K562 (cell line): ENCODE measurements around the gene HPX. TPM values are rescaled to one million over a fixed set of nuclear protein-coding genes. Genes with fewer than 3 reads are reported as not detected.

Experiments used
- ATAC-seq: fragments of 200-7000 bp; cut with Tn5 transposase; 3 replicates; pipeline ENCODE4 v1.9.1; 2020; ENCODE audit warnings: moderate library complexity
- BruUV-seq: library from RNA; stranded (reverse); fragments of 400-500 nt; replicated peaks from 2 replicates; lab custom pipeline; 2021; lab: Mats Ljungman, UMichigan
- CTCF ChIA-PET: fragments of 300-600 bp; formaldehyde crosslinking; extraction: SDS; loops from one replicate; lab custom pipeline; 2021; ENCODE audit warnings: low intra/inter-chr PET ratio; lab: Yijun Ruan, JAX
- POLR2A ChIA-PET: fragments of 300-600, 350-650 bp; sonication (Branson Sonifier 250); formaldehyde crosslinking; extraction: SDS; loops from one replicate; lab custom pipeline; 2021; ENCODE audit warnings: antibody characterized with exemption, inconsistent platforms; lab: Yijun Ruan, JAX
- DNase-seq, 4 experiments: peaks; one replicate each; pipeline versions ENCODE4 v3.0.0 to v3.0.0-alpha.2; 2011 to 2018; ENCODE audit warnings: low spot score in 3 of 4, mixed read lengths in 3 of 4; ENCODE audit errors: extremely low read depth in 1 of 4
- FAIRE-seq: peaks from 2 replicates; lab custom pipeline; 2011; peaks lifted over from hg19 to GRCh38; lab: Jason Lieb, UNC
- H2AFZ ChIP-seq: 2 replicates; pipeline ENCODE4 v1.6.0; 2011; ENCODE audit warnings: low read depth, low read length, control low read depth, inconsistent platforms
- H3K27ac ChIP-seq: fragments of 200-600 bp; 3 replicates; pipeline ENCODE4 v1.8.0; 2011; ENCODE audit warnings: low read depth, mild to moderate bottlenecking, control low read depth, inconsistent platforms, low read length, moderate library complexity, mixed read lengths; ENCODE audit errors: extremely low read depth
- H3K27me3 ChIP-seq, 2 experiments: fragments of 300-600 bp in 1 of 2; 2 replicates in 1 of 2; 3 replicates in 1 of 2; pipeline versions ENCODE4 v1.6.0 to v1.8.0; 2011; ENCODE audit warnings: inconsistent platforms in 2 of 2, low read length in 2 of 2, mild to moderate bottlenecking in 1 of 2, mixed read lengths in 1 of 2, moderate library complexity in 1 of 2; ENCODE audit not compliant: control insufficient read depth in 2 of 2, insufficient read depth in 2 of 2
- H3K36me3 ChIP-seq: fragments of 300-600 bp; 3 replicates; pipeline ENCODE4 v1.8.0; 2011; ENCODE audit warnings: mild to moderate bottlenecking, low read length, inconsistent platforms; ENCODE audit not compliant: control insufficient read depth, insufficient read depth
- H3K4me1 ChIP-seq, 2 experiments: fragments of 200-600 bp in 1 of 2; replicated peaks in 1 of 2; 2 replicates in 1 of 2; 3 replicates in 1 of 2; pipeline versions ENCODE4 v1.5.1 to v1.8.0; 2011; ENCODE audit warnings: inconsistent platforms in 2 of 2, low read length in 2 of 2, mild to moderate bottlenecking in 1 of 2, mixed read lengths in 1 of 2, moderate library complexity in 1 of 2; ENCODE audit not compliant: control insufficient read depth in 2 of 2, insufficient read depth in 2 of 2
- H3K4me2 ChIP-seq: 2 replicates; pipeline ENCODE4 v1.6.1; 2011; ENCODE audit warnings: low read length, control low read depth, inconsistent platforms, mixed read lengths; ENCODE audit not compliant: insufficient read depth
- H3K4me3 ChIP-seq: fragments of 200-600 bp; sonication (generic), shearing (Covaris generic); 2 replicates; pipeline ENCODE4 v1.5.1; 2016; ENCODE audit warnings: control low read depth, inconsistent platforms
- H3K79me2 ChIP-seq: fragments of 200-600 bp; 3 replicates; pipeline ENCODE4 v1.8.0; 2011; ENCODE audit warnings: low read length, inconsistent platforms; ENCODE audit not compliant: control insufficient read depth, insufficient read depth
- H3K9ac ChIP-seq, 2 experiments: 2 replicates each; pipeline versions ENCODE4 v1.6.0 to v1.6.1; 2011; ENCODE audit warnings: low read depth in 2 of 2, low read length in 2 of 2, control low read depth in 1 of 2, inconsistent platforms in 1 of 2, mild to moderate bottlenecking in 1 of 2, mixed read lengths in 1 of 2; ENCODE audit not compliant: insufficient read depth in 1 of 2
- H3K9me1 ChIP-seq: one replicate; pipeline ENCODE4 v1.6.0; 2011; ENCODE audit warnings: inconsistent platforms, mild to moderate bottlenecking, low read length, moderate library complexity; ENCODE audit not compliant: control insufficient read depth, insufficient read depth
- H3K9me3 ChIP-seq: replicated peaks from 2 replicates; pipeline ENCODE4 v1.5.1; 2011; ENCODE audit warnings: low read depth, low read length, inconsistent platforms; ENCODE audit not compliant: control insufficient read depth, insufficient read depth
- H4K20me1 ChIP-seq: replicated peaks from 2 replicates; pipeline ENCODE4 v1.6.1; 2011; ENCODE audit warnings: low read length, inconsistent platforms, mixed read lengths; ENCODE audit not compliant: control insufficient read depth, insufficient read depth
- BCOR ChIP-seq: fragments of 450-650 bp; IDR thresholded peaks from 2 replicates; pipeline ENCODE4 v1.6.1; 2016
- BRCA1 ChIP-seq, 2 experiments: fragments of 450-650 bp in 1 of 2; sonication (generic) in 1 of 2; formaldehyde crosslinking in 1 of 2; IDR thresholded peaks; 2 replicates each; pipeline versions ENCODE4 v1.5.0 to v1.6.1; 2017 to 2020; ENCODE audit warnings: mild to moderate bottlenecking in 1 of 2, missing genetic modification reagents in 1 of 2
- DNMT1 ChIP-seq: fragments of 450-650 bp; IDR thresholded peaks from 2 replicates; pipeline ENCODE4 v1.6.1; 2016; ENCODE audit warnings: antibody characterized with exemption, mild to moderate bottlenecking
- EHMT2 ChIP-seq: fragments of 450-650 bp; IDR thresholded peaks from 2 replicates; pipeline ENCODE4 v1.6.1; 2018; ENCODE audit warnings: antibody characterized with exemption
- HCFC1 ChIP-seq: IDR thresholded peaks from 2 replicates; pipeline ENCODE4 v1.6.1; 2012; ENCODE audit warnings: low read depth, low read length, improper control_type of control experiment
- HIVEP1 ChIP-seq: fragments of 250-450 bp; sonication (Bioruptor Pico); IDR thresholded peaks from 2 replicates; pipeline ENCODE4 v1.4.0; 2020; ENCODE audit warnings: mild to moderate bottlenecking
- HMG20B ChIP-seq: fragments of 250-450 bp; sonication (Bioruptor Pico); IDR thresholded peaks from 2 replicates; pipeline ENCODE4 v1.5.0; 2021; ENCODE audit warnings: mild to moderate bottlenecking
- KLF16 ChIP-seq: IDR thresholded peaks from 2 replicates; pipeline ENCODE4 v1.6.1; 2016; ENCODE audit warnings: antibody characterized with exemption
- LARP7 ChIP-seq: fragments of 450-650 bp; IDR thresholded peaks from 2 replicates; pipeline ENCODE4 v1.6.1; 2016
- MAZ ChIP-seq, 2 experiments: fragments of 450-650 bp in 1 of 2; sonication (generic) in 1 of 2; formaldehyde crosslinking; IDR thresholded peaks in 1 of 2; conservative IDR thresholded peaks in 1 of 2; 2 replicates each; pipeline versions ENCODE4 v1.4.0 to v1.5.0; 2020; ENCODE audit warnings: mild to moderate bottlenecking in 1 of 2, missing genetic modification reagents in 1 of 2
- NRF1 ChIP-seq, 2 experiments: fragments of 450-650 bp; IDR thresholded peaks in 1 of 2; conservative IDR thresholded peaks in 1 of 2; 2 replicates each; pipeline ENCODE4 v1.6.1; 2014; ENCODE audit warnings: mild to moderate bottlenecking in 2 of 2
- SIN3B ChIP-seq: fragments of 450-650 bp; IDR thresholded peaks from 2 replicates; pipeline ENCODE4 v1.6.1; 2017; ENCODE audit warnings: low read depth, mild to moderate bottlenecking, moderate library complexity
- ZZZ3 ChIP-seq: fragments of 450-650 bp; IDR thresholded peaks from 2 replicates; pipeline ENCODE4 v1.6.1; 2016; ENCODE audit warnings: antibody characterized with exemption, mild to moderate bottlenecking, moderate library complexity
- WGBS: fragments of 100-300 bp; shearing (Covaris generic); methylation state at CpG from one replicate; pipeline ENCODE4 v1.1.6; 2016; ENCODE audit warnings: low coverage, mixed read lengths; ENCODE audit not compliant: insufficient coverage; ENCODE audit errors: missing lambda C conversion rate; 5-methylcytosine and 5-hydroxymethylcytosine counted together
- in situ Hi-C: fragments of 300-500 bp; cut with MboI; formaldehyde crosslinking; loops from 4 replicates; pipeline ENCODE4 v1.15.0; 2018; ENCODE audit warnings: inconsistent platforms, mixed read lengths
- intact Hi-C: fragments of 100-400 bp; cut with micrococcal nuclease; formaldehyde crosslinking; loops from 2 replicates; pipeline ENCODE4 v1.14.2; 2022
- polyA plus RNA-seq, 8 experiments: library from polyadenylated mRNA; depleted of rRNA in 4 of 8; stranded (reverse) in 5 of 8; unstranded in 3 of 8; fragments of >200 nt; fragmentation: Nextera tagmentation in 2 of 8; fragmentation: Illumina TruSeq in 1 of 8; extraction: Ambion mirVana in 2 of 8; extraction: Trizol in 1 of 8; gene quantifications; 2 replicates each; pipeline versions ENCODE4 v1.2.1 to v1.2.3, GENCODE V29; 2011 to 2014; ENCODE audit warnings: inconsistent platforms in 1 of 8, missing spikeins in 1 of 8
- total RNA-seq, 7 experiments: library from RNA; depleted of rRNA in 6 of 7; stranded (reverse); fragments of >200 nt in 6 of 7; fragmentation: Illumina TruSeq in 2 of 7; extraction: Trizol in 2 of 7; gene quantifications; 2 replicates each; pipeline versions ENCODE4 v1.2.1 to v1.2.3, GENCODE V29; 2011 to 2021; ENCODE audit warnings: low replicate concordance in 1 of 7
- TF ChIP-seq, protein P1 (sequence below): IDR thresholded peaks from 2 replicates; pipeline ENCODE4 v1.6.1; 2016; ENCODE audit warnings: missing genetic modification characterization, missing compliant biosample characterization
- TF ChIP-seq, protein P2 (sequence below): fragments of 450-650 bp; formaldehyde crosslinking; IDR thresholded peaks from 2 replicates; pipeline ENCODE4 v1.4.0; 2020; ENCODE audit warnings: mild to moderate bottlenecking, moderate library complexity
- TF ChIP-seq, protein P3 (sequence below), 2 experiments: IDR thresholded peaks in 1 of 2; conservative IDR thresholded peaks in 1 of 2; 2 replicates each; pipeline ENCODE4 v1.6.1; 2016; ENCODE audit warnings: low read depth in 2 of 2, mild to moderate bottlenecking in 1 of 2, missing compliant biosample characterization in 1 of 2, missing genetic modification characterization in 1 of 2, moderate library complexity in 1 of 2

Gene HPX
- total and polyA plus RNA-seq, 9 of the 15 experiments (the other 6 are each of a cell fraction or from before 2014, with no cell fraction given), result 0.12 to 1.2 (median 0.49) TPM; not detected in 1

DNA sequence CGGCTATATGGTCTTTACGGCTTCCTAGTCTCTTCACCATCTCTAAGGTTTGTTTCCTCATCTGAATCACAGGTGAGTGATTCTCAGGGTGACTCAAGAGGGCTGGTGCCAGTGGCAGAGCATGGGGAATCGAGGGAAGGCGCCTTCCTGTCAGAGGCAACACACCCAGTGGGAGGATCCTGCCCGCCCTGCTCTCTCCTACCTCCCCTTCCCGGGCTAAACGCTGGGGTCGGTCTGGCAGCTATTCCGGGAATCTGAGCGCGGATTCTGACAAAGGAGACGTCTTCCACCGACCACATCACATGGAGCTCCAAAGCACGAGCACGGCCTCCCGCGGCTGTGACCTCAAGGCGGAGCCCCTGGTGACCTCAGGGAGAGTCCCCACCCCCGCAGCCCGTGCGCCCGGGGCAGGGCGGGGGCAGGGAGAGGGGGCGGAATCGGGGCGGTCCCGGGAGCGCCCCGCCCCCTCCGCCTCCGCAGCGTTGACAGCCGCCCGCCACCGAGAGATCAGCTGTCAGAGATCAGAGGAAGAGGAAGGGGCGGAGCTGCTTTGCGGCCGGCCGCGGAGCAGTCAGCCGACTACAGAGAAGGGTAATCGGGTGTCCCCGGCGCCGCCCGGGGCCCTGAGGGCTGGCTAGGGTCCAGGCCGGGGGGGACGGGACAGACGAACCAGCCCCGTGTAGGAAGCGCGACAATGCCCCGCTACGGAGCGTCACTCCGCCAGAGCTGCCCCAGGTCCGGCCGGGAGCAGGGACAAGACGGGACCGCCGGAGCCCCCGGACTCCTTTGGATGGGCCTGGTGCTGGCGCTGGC is 50.7 kb downstream of the HPX start, which contains the start of gene SMPD1:
Gene SMPD1 (plus strand): TSS at position 570 of the 813 bp plus-strand sequence. CDS start 125 bp downstream, at position 695.
- Histone ChIP-seq H3K9me1 (no peaks in the 10 kb centered on the region), H3K36me3 (no peaks in the 10 kb centered on the region), H3K4me2 (peak within 1 kb of the TSS; percentile 87), H3K4me3 (peak within 1 kb of the TSS; percentile 73), H3K27ac (peak within 1 kb of the TSS; percentile 80), H3K9ac (peak within 1 kb of the TSS; percentile 67 to 95), H4K20me1 (no peaks in the 10 kb centered on the region), H3K4me1 (peaks cover 22 to 26% of the 10 kb centered on the region in 2 experiments), H3K27me3 (no peaks in the 10 kb centered on the region), H3K9me3 (no peaks in the 10 kb centered on the region), H3K79me2 (0 out of 3 replicates have a peak, but pooled peaks cover 7% of the 10 kb centered on the region), H2AFZ (peak within 1 kb of the TSS; percentile 95)
- BruUV-seq, result no TSS peak
- ChIA-PET CTCF (no interaction called here), POLR2A (interaction anchor here (0.6 to 1.5 kb wide), 7 partner anchors 11 to 312 kb away, joined by 3 to 7 read pairs (median 3); no protein-coding TSS in a partner anchor)
- intact Hi-C loops (no loop called here), in situ Hi-C loops (loop anchor here (10.0 kb wide), 1 partner anchor 315 kb away; no protein-coding TSS in a partner anchor)
- under 1% methylated on average over 34 of the region's 63 CpGs for WGBS
- ATAC-seq, result peak; percentile 96
- DNase-seq, result peak; percentile 95 to 98 (median 96)
- FAIRE-seq, result peak; percentile 96
- TF ChIP-seq LARP7 (peak; percentile 76; the same call in 1 of the 2 replicates), DNMT1 (no peak), SIN3B (no peak), MAZ (CRISPR knock-in tag; conservative IDR thresholded peaks at IDR 0.05 in 1 of 2, IDR thresholded peaks at IDR 0.05 in 1 of 2) (peak; percentile 98 to 99), BCOR (no peak), HMG20B (CRISPR knock-in tag) (no peak), HCFC1 (peak; percentile 20; the same call in 1 of the 2 replicates), KLF16 (no peak), NRF1 (conservative IDR thresholded peaks at IDR 0.05 in 1 of 2, IDR thresholded peaks at IDR 0.05 in 1 of 2) (peak; percentile 63 to 70), EHMT2 (no peak), HIVEP1 (CRISPR knock-in tag) (no peak), BRCA1 (IDR thresholded peaks at IDR 0.05) (no peak), BRCA1 (CRISPR knock-in tag; IDR thresholded peaks at IDR 0.05) (no peak), ZZZ3 (no peak)
- TF ChIP-seq, protein P1, sequence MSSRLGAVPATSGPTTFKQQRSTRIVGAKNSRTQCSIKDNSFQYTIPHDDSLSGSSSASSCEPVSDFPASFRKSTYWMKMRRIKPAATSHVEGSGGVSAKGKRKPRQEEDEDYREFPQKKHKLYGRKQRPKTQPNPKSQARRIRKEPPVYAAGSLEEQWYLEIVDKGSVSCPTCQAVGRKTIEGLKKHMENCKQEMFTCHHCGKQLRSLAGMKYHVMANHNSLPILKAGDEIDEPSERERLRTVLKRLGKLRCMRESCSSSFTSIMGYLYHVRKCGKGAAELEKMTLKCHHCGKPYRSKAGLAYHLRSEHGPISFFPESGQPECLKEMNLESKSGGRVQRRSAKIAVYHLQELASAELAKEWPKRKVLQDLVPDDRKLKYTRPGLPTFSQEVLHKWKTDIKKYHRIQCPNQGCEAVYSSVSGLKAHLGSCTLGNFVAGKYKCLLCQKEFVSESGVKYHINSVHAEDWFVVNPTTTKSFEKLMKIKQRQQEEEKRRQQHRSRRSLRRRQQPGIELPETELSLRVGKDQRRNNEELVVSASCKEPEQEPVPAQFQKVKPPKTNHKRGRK (tag), result no peak
- TF ChIP-seq, protein P2, sequence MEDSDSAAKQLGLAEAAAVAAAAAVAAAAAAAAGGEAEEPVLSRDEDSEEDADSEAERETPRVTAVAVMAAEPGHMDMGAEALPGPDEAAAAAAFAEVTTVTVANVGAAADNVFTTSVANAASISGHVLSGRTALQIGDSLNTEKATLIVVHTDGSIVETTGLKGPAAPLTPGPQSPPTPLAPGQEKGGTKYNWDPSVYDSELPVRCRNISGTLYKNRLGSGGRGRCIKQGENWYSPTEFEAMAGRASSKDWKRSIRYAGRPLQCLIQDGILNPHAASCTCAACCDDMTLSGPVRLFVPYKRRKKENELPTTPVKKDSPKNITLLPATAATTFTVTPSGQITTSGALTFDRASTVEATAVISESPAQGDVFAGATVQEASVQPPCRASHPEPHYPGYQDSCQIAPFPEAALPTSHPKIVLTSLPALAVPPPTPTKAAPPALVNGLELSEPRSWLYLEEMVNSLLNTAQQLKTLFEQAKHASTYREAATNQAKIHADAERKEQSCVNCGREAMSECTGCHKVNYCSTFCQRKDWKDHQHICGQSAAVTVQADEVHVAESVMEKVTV (CRISPR knock-in tag), result 0 out of 2 replicates have a peak, but pooled peaks have one; percentile 33
- TF ChIP-seq, protein P3, sequence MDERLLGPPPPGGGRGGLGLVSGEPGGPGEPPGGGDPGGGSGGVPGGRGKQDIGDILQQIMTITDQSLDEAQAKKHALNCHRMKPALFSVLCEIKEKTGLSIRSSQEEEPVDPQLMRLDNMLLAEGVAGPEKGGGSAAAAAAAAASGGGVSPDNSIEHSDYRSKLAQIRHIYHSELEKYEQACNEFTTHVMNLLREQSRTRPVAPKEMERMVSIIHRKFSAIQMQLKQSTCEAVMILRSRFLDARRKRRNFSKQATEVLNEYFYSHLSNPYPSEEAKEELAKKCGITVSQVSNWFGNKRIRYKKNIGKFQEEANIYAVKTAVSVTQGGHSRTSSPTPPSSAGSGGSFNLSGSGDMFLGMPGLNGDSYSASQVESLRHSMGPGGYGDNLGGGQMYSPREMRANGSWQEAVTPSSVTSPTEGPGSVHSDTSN (CRISPR knock-in tag; IDR thresholded peaks at IDR 0.05; ENCODE audit: low read depth), result peak; percentile 53
- TF ChIP-seq, protein P3 (tag; conservative IDR thresholded peaks at IDR 0.05; ENCODE audit: low read depth), result peak; percentile 62
